UCSD-AML1 (cell line): Measurements from ENCODE around the gene CHTF8.
A peak's percentile ranks its signal among the peaks of the same experiment; 100 is the strongest.
"Not testable (repeated sequence)": the region's sequence is repeated elsewhere in the genome, so short reads cannot be mapped to it uniquely, and the experiment has no call there.

ENCODE experiments used
- DNase-seq: peaks from one replicate; lab custom pipeline; 2025; ENCODE audit not compliant: unreplicated experiment; lab: John Stamatoyannopoulos, UW

The CHTF8 gene

GRCh38 chr16:69139464-69139863 is 7.1 kb upstream of the CHTF8 start:
- not testable (repeated sequence) for DNase-seq

GRCh38 chr16:69138608-69139007 is 6.2 kb upstream of the CHTF8 start:
- DNase-seq, result no peak

GRCh38 chr16:69133373-69133954 is 1.1 kb upstream of the CHTF8 start:
- DNase-seq, result no peak

- peak; percentile 86 for DNase-seq
These were observed 457 bp downstream of the CHTF8 start for GRCh38 chr16:69131839-69132423.

- DNase-seq, result peak; percentile 56
These were observed 1.1 kb downstream of the CHTF8 start for GRCh38 chr16:69131167-69131838.

- no peak for DNase-seq
These were observed 1.9 kb downstream of the CHTF8 start for GRCh38 chr16:69130461-69130860.

- DNase-seq, result no peak
These were observed 4.3 kb downstream of the CHTF8 start for GRCh38 chr16:69127966-69128510.

GRCh38 chr16:69126801-69127200 is 5.6 kb downstream of the CHTF8 start:
- not testable (repeated sequence) for DNase-seq

- no peak for DNase-seq
These were observed 6.2 kb downstream of the CHTF8 start for GRCh38 chr16:69126221-69126620.

- DNase-seq, result not testable (repeated sequence)
These were observed 7.4 kb downstream of the CHTF8 start for GRCh38 chr16:69124961-69125360.

GRCh38 chr16:69124406-69124805 is 8.0 kb downstream of the CHTF8 start:
- DNase-seq, result not testable (repeated sequence)

- no peak for DNase-seq
These were observed 8.5 kb downstream of the CHTF8 start for GRCh38 chr16:69123910-69124309.

- DNase-seq, result no peak
These were observed 12.2 kb downstream of the CHTF8 start for GRCh38 chr16:69120096-69120664.

- DNase-seq, result no peak
These were observed 12.9 kb downstream of the CHTF8 start for GRCh38 chr16:69119536-69119935.

GRCh38 chr16:69118994-69119393 is 13.4 kb downstream of the CHTF8 start:
- no peak for DNase-seq

GRCh38 chr16:69118468-69118867 is 13.9 kb downstream of the CHTF8 start:
- DNase-seq, result no peak

- DNase-seq, result no peak
These were observed 15.5 kb downstream of the CHTF8 start for GRCh38 chr16:69116906-69117305.

GRCh38 chr16:69116256-69116875 is 16.0 kb downstream of the CHTF8 start:
- DNase-seq, result no peak

GRCh38 chr16:69115837-69116236 is 16.6 kb downstream of the CHTF8 start:
- DNase-seq, result no peak

- no peak for DNase-seq
These were observed 17.0 kb downstream of the CHTF8 start for GRCh38 chr16:69115361-69115760.

GRCh38 chr16:69114976-69115355 is 17.4 kb downstream of the CHTF8 start:
- no peak for DNase-seq
